Central memory CD4-positive, alpha-beta T cell (primary cell): ENCODE measurements around the gene UVSSA.
"Not testable (repeated sequence)": the region's sequence is repeated elsewhere in the genome, so short reads cannot be mapped to it uniquely, and the experiment has no call there.

ENCODE experiments used
- DNase-seq: peaks from one replicate; pipeline ENCODE4 v3.0.0; 2022

The UVSSA gene

GRCh38 chr4:1317177-1318045, 29.6 kb upstream of the UVSSA start:
- no peak for DNase-seq

- DNase-seq = no peak
Measured at GRCh38 chr4:1318046-1318375, 29.0 kb upstream of the UVSSA start.

- DNase-seq = no peak
Measured at GRCh38 chr4:1318488-1319213, 28.4 kb upstream of the UVSSA start.

- DNase-seq = no peak
Measured at GRCh38 chr4:1321486-1321885, 25.5 kb upstream of the UVSSA start.

GRCh38 chr4:1321946-1322650, 24.9 kb upstream of the UVSSA start:
- no peak for DNase-seq

GRCh38 chr4:1323280-1323634, 23.8 kb upstream of the UVSSA start:
- no peak for DNase-seq

- no peak for DNase-seq
Measured at GRCh38 chr4:1323635-1324442, 23.2 kb upstream of the UVSSA start.

- DNase-seq = not testable (repeated sequence)
Measured at GRCh38 chr4:1324443-1325175, 22.4 kb upstream of the UVSSA start.

- DNase-seq = no peak
Measured at GRCh38 chr4:1325176-1325480, 21.9 kb upstream of the UVSSA start.

GRCh38 chr4:1325681-1326635, 21.1 kb upstream of the UVSSA start:
- no peak for DNase-seq

GRCh38 chr4:1326751-1327525, 20.1 kb upstream of the UVSSA start:
- no peak for DNase-seq

- DNase-seq = no peak
Measured at GRCh38 chr4:1327526-1328266, 19.3 kb upstream of the UVSSA start.

GRCh38 chr4:1328267-1329155, 18.5 kb upstream of the UVSSA start:
- no peak for DNase-seq

GRCh38 chr4:1329408-1330371, 17.3 kb upstream of the UVSSA start:
- DNase-seq = peak; percentile 72

GRCh38 chr4:1330761-1331590, 16.0 kb upstream of the UVSSA start:
- peak; percentile 88 for DNase-seq
